DMS 273 (cell line): ENCODE results near the gene NMNAT3.

Source experiments
- DNase-seq: peaks from one replicate; lab custom pipeline; 2025; ENCODE audit not compliant: unreplicated experiment; lab: John Stamatoyannopoulos, UW

The NMNAT3 gene

GRCh38 chr3:139676108-139676507 is 1.7 kb downstream of the NMNAT3 start:
- no peak for DNase-seq

GRCh38 chr3:139675327-139675726 is 2.4 kb downstream of the NMNAT3 start:
- no peak for DNase-seq

- DNase-seq, result no peak
These were observed 3.1 kb downstream of the NMNAT3 start for GRCh38 chr3:139674571-139675260.

- no peak for DNase-seq
These were observed 4.9 kb downstream of the NMNAT3 start for GRCh38 chr3:139672884-139673283.

GRCh38 chr3:139671863-139672646 is 5.7 kb downstream of the NMNAT3 start:
- no peak for DNase-seq

- no peak for DNase-seq
These were observed 6.7 kb downstream of the NMNAT3 start for GRCh38 chr3:139671107-139671506.

- no peak for DNase-seq
These were observed 7.6 kb downstream of the NMNAT3 start for GRCh38 chr3:139670196-139670595.

- no peak for DNase-seq
These were observed 9.4 kb downstream of the NMNAT3 start for GRCh38 chr3:139668332-139668731.

GRCh38 chr3:139664958-139665357 is 12.8 kb downstream of the NMNAT3 start:
- no peak for DNase-seq

GRCh38 chr3:139660269-139660668 is 17.5 kb downstream of the NMNAT3 start:
- no peak for DNase-seq

- no peak for DNase-seq
These were observed 18.3 kb downstream of the NMNAT3 start for GRCh38 chr3:139659511-139659910.

GRCh38 chr3:139657936-139658335 is 19.8 kb downstream of the NMNAT3 start:
- no peak for DNase-seq

- no peak for DNase-seq
These were observed 20.3 kb downstream of the NMNAT3 start for GRCh38 chr3:139657434-139657833.

- DNase-seq, result no peak
These were observed 21.7 kb downstream of the NMNAT3 start for GRCh38 chr3:139655909-139656595.

- no peak for DNase-seq
These were observed 23.0 kb downstream of the NMNAT3 start for GRCh38 chr3:139654637-139655365.

GRCh38 chr3:139653582-139653981 is 24.2 kb downstream of the NMNAT3 start:
- no peak for DNase-seq

GRCh38 chr3:139652561-139652960 is 25.2 kb downstream of the NMNAT3 start:
- no peak for DNase-seq

GRCh38 chr3:139647866-139648435 is 29.8 kb downstream of the NMNAT3 start:
- no peak for DNase-seq

GRCh38 chr3:139646512-139646911 is 31.3 kb downstream of the NMNAT3 start:
- DNase-seq, result no peak

GRCh38 chr3:139642996-139643395 is 34.8 kb downstream of the NMNAT3 start:
- no peak for DNase-seq

GRCh38 chr3:139640456-139640855 is 37.3 kb downstream of the NMNAT3 start:
- no peak for DNase-seq
